ENCODE data around the gene NRG2. TPM values are rescaled to one million over a fixed set of nuclear protein-coding genes. Genes with fewer than 3 reads are reported as not detected.

Gene NRG2
- total and polyA plus RNA-seq, 2 of the 8 experiments (the other 6 are each of a cell fraction or from before 2014, with no cell fraction given) = 0.27 to 0.54 TPM

GRCh38 chr5:139964994-139965565, 78.0 kb downstream of the NRG2 start:
- WGBS, 2 experiments (ENCODE audit: extremely low coverage in 1 of 2, insufficient coverage in 1 of 2, insufficient read length in 1 of 2, insufficient replicate concordance in 2 of 2, low coverage in 1 of 2, low lambda C conversion rate in 2 of 2, missing lambda C conversion rate in 1 of 2) = 89% methylated on average over 8 of the region's 8 CpGs; no CpG with 5 or more reads in 1 of the 2 experiments
- no peak overlapping the region for H3K27ac ChIP-seq (ENCODE audit: low read depth, low read length)
- no peak overlapping the region for H3K4me2 ChIP-seq (ENCODE audit: insufficient read depth in 1 of 2, low read depth in 2 of 2, low read length in 2 of 2)
- H2BK120ac ChIP-seq (replicated peaks; ENCODE audit: low read depth, low read length) = no peak overlapping the region
- no peaks in the 10 kb centered on the region; a peak in 1 of 7 replicates for H3K4me1 ChIP-seq (replicated peaks in 1 of 4; ENCODE audit: control insufficient read depth in 3 of 4, insufficient read depth in 4 of 4, low read length in 3 of 4)
- no peak overlapping the region for H4K5ac ChIP-seq (ENCODE audit: insufficient read length, low read depth, low read length)
- FAIRE-seq (no peak), DNase-seq (ENCODE audit: low read depth in 1 of 2, low spot score in 2 of 2) (no peak)
- H3K27me3 ChIP-seq (replicated peaks in 1 of 4; ENCODE audit: control insufficient read depth in 3 of 4, extremely low read depth in 1 of 4, insufficient read depth in 3 of 4, low read length in 3 of 4) = no peaks in the 10 kb centered on the region; a peak in 1 of 7 replicates
- no peak overlapping the region for H2AFZ ChIP-seq (ENCODE audit: low read length)
- no peaks in the 10 kb centered on the region for H3K9me3 ChIP-seq (ENCODE audit: insufficient read depth in 2 of 2, low read depth in 1 of 2, low read length in 1 of 2)
- no peak overlapping the region for H2BK5ac ChIP-seq (ENCODE audit: low read depth, low read length)
- no peaks in the 10 kb centered on the region for H3K79me2 ChIP-seq (ENCODE audit: control insufficient read depth in 1 of 2, insufficient read depth in 2 of 2, low read length in 2 of 2)
- no peak overlapping the region for H4K91ac ChIP-seq (replicated peaks; ENCODE audit: insufficient read length, low read length)
- no peak overlapping the region for H2BK12ac ChIP-seq (ENCODE audit: low read depth, low read length)
- H3K18ac ChIP-seq (ENCODE audit: extremely low read depth, low read length) = no peak overlapping the region
- no peak overlapping the region for H3K14ac ChIP-seq (ENCODE audit: insufficient read length)
- H3K79me1 ChIP-seq (ENCODE audit: low read depth, low read length) = no peaks in the 10 kb centered on the region
- H3K23me2 ChIP-seq (ENCODE audit: low read depth, low read length) = no peaks in the 10 kb centered on the region; the same call in 1 of the 2 replicates
- no peak overlapping the region for H3K23ac ChIP-seq (ENCODE audit: insufficient read length)
- no peak overlapping the region for H3K4ac ChIP-seq (replicated peaks; ENCODE audit: insufficient read length, low read depth, low read length)
- H2BK20ac ChIP-seq (ENCODE audit: low read length) = no peak overlapping the region
- no peaks in the 10 kb centered on the region for H4K20me1 ChIP-seq (replicated peaks in 1 of 2; ENCODE audit: control insufficient read depth in 1 of 2, insufficient read depth in 2 of 2, low read length in 2 of 2)
- H2BK15ac ChIP-seq (ENCODE audit: low read length) = no peak overlapping the region
- H3K36me3 ChIP-seq (ENCODE audit: control insufficient read depth in 2 of 4, insufficient read depth in 4 of 4, low read length in 3 of 4) = no peaks in the 10 kb centered on the region
- POLR2A ChIA-PET (ENCODE audit: partially characterized antibody) = interaction anchor here (0.6 kb wide), 1 partner anchor 249 kb away, joined by 3 read pairs; no protein-coding TSS in a partner anchor
- CTCF ChIA-PET (ENCODE audit: partially characterized antibody) = interaction anchor here (0.5 to 14.0 kb wide), 14 partner anchors 8 to 1621 kb away, joined by 3 to 276 read pairs (median 4); partner anchors contain the start of gene PSD2
- H2AK5ac ChIP-seq (ENCODE audit: low read depth, low read length) = no peak overlapping the region
- H3K9ac ChIP-seq (replicated peaks in 1 of 4; ENCODE audit: extremely low read depth in 1 of 4, low read depth in 3 of 4, low read length in 3 of 4) = no peak overlapping the region
- no peak overlapping the region for H4K8ac ChIP-seq (ENCODE audit: extremely low read depth, insufficient read depth, low read length)
- no peak overlapping the region for H3K4me3 ChIP-seq (ENCODE audit: extremely low read depth in 1 of 4, insufficient read depth in 2 of 4, low read depth in 3 of 4, low read length in 4 of 4)
- no peak overlapping the region for H3K56ac ChIP-seq (replicated peaks; ENCODE audit: insufficient read length, low read depth, low read length)
- TF ChIP-seq EP300 (IDR thresholded peaks at IDR 0.05; ENCODE audit: borderline replicate concordance in 1 of 2, low read depth in 2 of 2, low read length in 2 of 2) (no peak), TAF1 (IDR thresholded peaks at IDR 0.05; ENCODE audit: low read depth, low read length) (no peak), ZNF274 (IDR thresholded peaks at IDR 0.05; ENCODE audit: borderline replicate concordance, extremely low read depth, low read length) (no peak), SAP30 (IDR thresholded peaks at IDR 0.05; ENCODE audit: insufficient read depth, insufficient replicate concordance, low read length) (no peak), HDAC6 (IDR thresholded peaks at IDR 0.05; ENCODE audit: low read depth, low read length) (no peak), FOSL1 (IDR thresholded peaks at IDR 0.05; ENCODE audit: insufficient read depth, low read depth, low read length) (no peak), E2F6 (IDR thresholded peaks at IDR 0.05) (no peak), KDM5A (IDR thresholded peaks at IDR 0.05; ENCODE audit: low read length) (no peak), CTBP2 (IDR thresholded peaks at IDR 0.05; ENCODE audit: borderline replicate concordance, insufficient read depth, insufficient read length, low read length) (no peak), CBX8 (IDR thresholded peaks at IDR 0.05; ENCODE audit: borderline replicate concordance, low read depth, low read length) (no peak), MAX (IDR thresholded peaks at IDR 0.05) (no peak)

Data from H1 (cell line).